Heart left ventricle (tissue), 13 donors: ENCODE results near the gene FBXW5.

Source experiments
- CTCF ChIP-seq, 12 donors: fragments of 200-600 bp; sonication (generic) in 4 of 12; IDR thresholded peaks; one replicate each; pipeline versions ENCODE4 v1.5.0 to v1.8.0; 2018 to 2022; ENCODE audit warnings: antibody characterized with exemption in 12 of 12, mild to moderate bottlenecking in 5 of 12
- POLR2A ChIP-seq, 2 donors: fragments of 450-650 bp; IDR thresholded peaks; one replicate each; pipeline ENCODE4 v1.6.1; 2017; ENCODE audit warnings: antibody characterized with exemption in 2 of 2, mild to moderate bottlenecking in 2 of 2, moderate library complexity in 2 of 2
- donor health status: ischemic (EF 13 %, LVEDD 7.1; RV severe dilation, severe dysfunction).
- donor health status: DM: no; HTN: yes; CAD: no.
- donor health status: DM: no; HTN: no; CAD: no.
- donor health status: ischemic (EF 25% LVEDD 6.9; RV normal size, moderate dysfunction).
- donor health status: ischemic (EF 25% LVEDD 5.7; RV mildly dilated, moderate dysfunction).
- donor health status: ischemic (EF 35%, LVEDD 5.7; RV mildly dilated, moderate dysfunction).
- donor health status: nonischemic (EF 11% LVEDD 7.7; RV severe dilation, severe dysfunction).
- donor health status: DM: yes; HTN: yes; CAD: no.
- donor health status: PGD.
- donor health status: ischemic (EF 29% LVEDD 5.4; RV normal size, mild dysfunction).
- donor health status: nonischemic (EF 23%, LVEDD 6.1; RV moderate dilation, normal function).

- TF ChIP-seq CTCF (IDR thresholded peaks at IDR 0.05) (peak in 2 of 12 donors; percentile 30 to 34), POLR2A (IDR thresholded peaks at IDR 0.05) (no peak)
Measured at GRCh38 chr9:136943291-136944211, 987 bp downstream of the FBXW5 start.
